Neural cell (in vitro differentiated cells): ENCODE data around the gene MACROH2A2.

Experiments used
- EZH2 ChIP-seq: fragments of 200-600, 300-800 bp; shearing (Covaris generic), sonication (generic); IDR thresholded peaks from 2 replicates; pipeline ENCODE4 v1.6.1; 2014; ENCODE audit warnings: antibody characterized with exemption, low read length, borderline replicate concordance, mild to moderate bottlenecking; ENCODE audit not compliant: insufficient read depth, poor library complexity, severe bottlenecking
- TF ChIP-seq, protein P1 (sequence below): fragments of 450-650 bp; IDR thresholded peaks from 2 replicates; pipeline ENCODE4 v1.5.1; 2014; ENCODE audit warnings: antibody characterized with exemption, mild to moderate bottlenecking, moderate library complexity; ENCODE audit not compliant: poor library complexity, severe bottlenecking

GRCh38 chr10:70031215-70031614 lies 21.4 kb upstream of the MACROH2A2 start:
- TF ChIP-seq, protein P1, sequence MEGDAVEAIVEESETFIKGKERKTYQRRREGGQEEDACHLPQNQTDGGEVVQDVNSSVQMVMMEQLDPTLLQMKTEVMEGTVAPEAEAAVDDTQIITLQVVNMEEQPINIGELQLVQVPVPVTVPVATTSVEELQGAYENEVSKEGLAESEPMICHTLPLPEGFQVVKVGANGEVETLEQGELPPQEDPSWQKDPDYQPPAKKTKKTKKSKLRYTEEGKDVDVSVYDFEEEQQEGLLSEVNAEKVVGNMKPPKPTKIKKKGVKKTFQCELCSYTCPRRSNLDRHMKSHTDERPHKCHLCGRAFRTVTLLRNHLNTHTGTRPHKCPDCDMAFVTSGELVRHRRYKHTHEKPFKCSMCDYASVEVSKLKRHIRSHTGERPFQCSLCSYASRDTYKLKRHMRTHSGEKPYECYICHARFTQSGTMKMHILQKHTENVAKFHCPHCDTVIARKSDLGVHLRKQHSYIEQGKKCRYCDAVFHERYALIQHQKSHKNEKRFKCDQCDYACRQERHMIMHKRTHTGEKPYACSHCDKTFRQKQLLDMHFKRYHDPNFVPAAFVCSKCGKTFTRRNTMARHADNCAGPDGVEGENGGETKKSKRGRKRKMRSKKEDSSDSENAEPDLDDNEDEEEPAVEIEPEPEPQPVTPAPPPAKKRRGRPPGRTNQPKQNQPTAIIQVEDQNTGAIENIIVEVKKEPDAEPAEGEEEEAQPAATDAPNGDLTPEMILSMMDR, result no peak
- TF ChIP-seq EZH2, result no peak
